NCI-H2196 treated with DMSO at 0.1 percent for 48 hours (cell line): Measurements from ENCODE around the gene CA5A.
"Not testable (repeated sequence)": the region's sequence is repeated elsewhere in the genome, so short reads cannot be mapped to it uniquely, and the experiment has no call there.

Experiments used
- DNase-seq: peaks from one replicate; lab custom pipeline; 2025; ENCODE audit not compliant: unreplicated experiment; lab: John Stamatoyannopoulos, UW

Gene CA5A

DNA sequence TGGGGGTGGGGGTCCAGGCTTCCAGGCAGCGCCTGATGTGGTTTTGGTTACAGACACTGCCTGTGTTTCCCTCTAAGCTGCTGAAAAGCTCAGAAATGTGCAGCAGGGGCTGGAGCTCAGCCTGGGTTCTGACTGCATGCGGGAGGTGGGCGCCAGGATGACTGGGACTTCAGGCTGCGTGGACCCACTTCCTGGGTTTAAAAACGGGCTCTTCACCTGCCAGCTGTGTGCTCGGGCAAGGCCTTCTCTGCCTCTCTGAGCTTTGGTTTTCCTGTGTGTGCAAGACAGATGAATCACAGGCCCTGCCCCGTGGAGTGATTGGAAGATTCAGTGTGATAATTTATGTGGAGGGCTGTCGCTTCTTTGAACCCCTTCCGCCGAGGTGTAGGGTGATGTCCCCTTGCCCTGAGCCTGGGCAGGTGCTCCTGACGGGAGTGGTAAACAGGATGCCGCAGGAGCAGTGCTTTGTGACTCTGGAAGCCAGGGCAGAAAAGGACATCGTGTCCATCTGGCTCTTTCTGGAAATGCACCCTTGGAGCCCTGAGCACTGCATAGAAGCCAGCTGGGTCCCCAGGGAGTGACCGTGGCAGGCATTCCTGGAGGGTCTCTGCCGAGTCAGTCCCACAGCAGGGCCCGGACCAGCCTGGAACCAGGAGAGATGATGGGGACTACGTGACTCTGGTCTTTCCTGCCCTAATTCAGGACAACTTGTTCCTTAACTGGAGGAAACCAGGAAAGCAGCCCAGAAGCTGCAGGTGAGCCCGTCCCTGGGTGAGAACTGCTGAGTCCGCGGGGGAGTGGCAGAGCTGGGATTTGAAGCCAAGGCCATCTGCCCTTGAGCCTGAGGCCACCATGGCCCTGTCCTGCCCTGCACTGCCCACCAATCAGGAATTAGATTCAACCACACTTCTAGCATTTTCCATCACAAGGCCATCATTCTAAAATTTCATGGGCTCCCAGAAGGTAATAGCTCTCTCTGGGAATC, 38.5 kb downstream of the CA5A start:
- no peak for DNase-seq

DNA sequence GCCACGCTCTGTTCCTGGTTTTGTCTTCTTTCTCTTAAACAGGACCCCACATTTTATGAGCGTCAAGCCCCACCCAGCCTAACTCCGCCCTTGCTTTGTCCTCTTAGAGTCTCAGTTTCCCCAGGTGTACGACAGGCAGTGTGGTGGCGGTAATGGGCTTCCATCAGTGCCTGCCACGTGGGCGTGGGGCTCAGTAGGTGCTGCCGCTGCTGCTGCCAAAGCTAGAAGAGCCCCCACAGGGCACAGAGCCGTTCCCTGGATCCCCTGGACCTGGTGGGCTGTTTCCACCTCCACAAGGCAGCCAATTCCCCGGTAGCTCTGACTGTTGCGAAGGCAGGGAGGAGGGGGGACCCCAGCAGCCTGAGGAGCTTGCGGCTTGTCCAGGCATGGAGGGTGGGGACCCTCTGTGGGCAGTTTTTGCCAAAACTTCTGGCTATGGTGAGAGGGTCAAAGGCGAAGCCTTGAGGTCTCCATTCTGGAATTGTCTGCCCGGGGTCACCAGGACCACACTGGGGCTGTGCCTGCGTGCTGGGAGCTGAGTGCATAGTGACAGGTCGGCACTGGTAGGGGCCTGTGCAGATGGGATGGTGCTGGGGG, 39.3 kb downstream of the CA5A start:
- not testable (repeated sequence) for DNase-seq

DNA sequence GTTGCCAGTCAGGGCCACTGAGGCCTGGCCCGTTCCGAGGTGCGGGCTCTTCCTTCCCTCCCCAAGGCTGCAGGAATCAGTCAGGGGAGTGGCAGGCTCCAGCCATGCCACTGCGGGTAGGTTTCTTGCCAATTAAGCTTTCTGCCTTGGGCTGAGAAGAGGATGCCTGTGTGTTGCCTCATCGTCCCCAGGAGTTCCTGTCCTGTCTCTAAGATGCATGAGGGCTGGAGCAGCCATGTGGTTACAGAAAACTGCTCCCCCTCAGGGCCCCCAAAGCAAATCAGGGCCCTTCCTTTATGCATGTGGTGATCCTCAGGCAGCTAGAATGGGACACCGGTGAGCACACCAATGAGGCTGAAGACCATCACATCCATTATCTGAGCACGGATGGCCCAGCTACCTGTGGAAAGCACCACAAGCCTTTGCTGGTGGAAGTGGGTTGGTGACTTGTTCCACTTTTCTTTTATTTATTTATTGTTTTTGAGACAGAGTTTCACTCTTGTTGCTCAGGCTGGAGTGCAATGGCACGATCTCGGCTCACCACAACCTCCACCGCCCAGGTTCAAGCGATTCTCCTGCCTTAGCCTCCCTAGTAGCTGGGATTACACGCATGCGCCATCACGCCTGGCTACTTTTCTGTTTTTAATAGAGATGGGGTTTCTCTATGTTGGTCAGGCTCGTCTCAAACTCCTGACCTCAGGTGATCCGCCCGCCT, 40.0 kb downstream of the CA5A start:
- DNase-seq = not testable (repeated sequence)

DNA sequence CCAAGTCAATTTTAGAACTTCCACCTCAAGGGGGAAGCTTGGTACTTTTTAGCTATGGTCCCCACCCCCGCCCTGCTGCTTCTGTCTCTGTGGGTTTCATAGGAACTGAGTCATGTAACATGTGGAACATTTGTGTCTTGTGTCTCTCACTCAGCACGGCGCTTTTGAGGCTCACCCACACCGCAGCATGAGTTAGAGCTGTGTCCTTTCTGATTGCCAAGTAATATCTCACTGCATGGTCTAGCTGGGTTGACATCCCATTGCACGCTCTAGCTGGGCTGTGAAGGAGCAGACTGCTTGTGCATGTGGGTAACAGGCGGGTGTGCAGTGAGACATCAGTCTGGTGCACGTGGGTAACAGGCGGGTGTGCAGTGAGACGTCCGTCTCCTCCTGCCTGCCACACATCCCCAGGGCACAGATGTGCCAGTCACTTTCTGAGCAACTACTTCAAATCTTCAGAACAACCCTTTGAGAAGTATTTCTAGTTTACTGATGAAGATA, 40.6 kb downstream of the CA5A start:
- DNase-seq = no peak

DNA sequence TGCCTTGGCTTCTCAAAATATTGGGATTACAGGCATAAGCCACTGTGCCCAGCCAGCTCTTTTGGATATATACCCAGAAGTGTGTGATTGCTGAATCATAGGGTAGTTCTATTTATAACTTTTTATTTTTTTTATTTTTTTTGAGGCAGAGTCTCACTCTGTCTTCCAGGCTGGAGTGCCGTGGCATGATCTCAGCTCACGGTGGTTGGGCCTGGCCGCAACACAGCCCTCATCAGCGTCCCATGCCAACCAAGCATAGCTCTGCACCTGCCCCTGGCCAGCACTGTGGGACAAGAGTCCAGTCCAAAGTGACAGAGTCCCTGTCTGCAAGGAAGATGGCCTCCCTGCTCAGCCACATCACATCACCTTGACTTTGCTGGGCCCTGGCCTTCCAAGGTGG, 42.3 kb downstream of the CA5A start:
- not testable (repeated sequence) for DNase-seq

DNA sequence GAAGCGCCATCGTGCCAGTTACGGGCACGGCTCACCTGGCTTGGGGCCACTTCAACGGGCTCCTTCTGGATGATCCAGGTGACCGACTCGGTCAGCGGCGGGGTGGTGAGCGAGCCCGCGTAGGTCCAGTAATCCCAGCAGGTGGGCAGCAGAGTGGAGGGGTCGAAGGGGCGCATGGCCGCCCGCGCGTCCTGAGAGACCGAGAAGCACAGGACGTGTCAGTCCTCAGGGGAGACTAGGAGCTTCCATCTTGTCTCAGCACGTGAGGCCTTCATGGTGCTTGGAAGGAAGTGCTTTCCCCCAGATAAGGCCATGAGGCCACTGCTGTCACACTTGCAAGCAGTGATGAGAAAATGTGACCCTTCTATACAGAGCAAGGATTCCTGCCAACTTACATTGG, 44.6 kb downstream of the CA5A start:
- DNase-seq = no peak

DNA sequence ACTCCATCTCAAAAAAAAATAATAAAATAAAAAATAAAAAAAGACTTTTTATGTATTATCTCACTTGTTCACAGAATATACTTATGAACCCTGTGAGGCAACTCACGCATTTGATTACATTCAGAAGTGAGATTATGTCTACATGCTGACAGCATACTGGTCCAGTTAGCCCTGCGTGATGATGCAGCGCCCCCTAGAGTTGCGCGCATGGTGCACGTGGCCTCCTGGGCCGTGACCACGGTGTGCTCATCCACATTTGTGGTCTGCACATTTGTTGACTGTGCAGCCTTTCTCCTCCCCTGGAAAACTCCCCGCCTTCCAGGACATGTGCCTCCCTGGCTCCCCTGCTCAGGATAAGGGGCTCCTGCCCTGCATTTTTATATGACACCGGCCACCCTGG, 46.6 kb downstream of the CA5A start:
- DNase-seq = not testable (repeated sequence)

DNA sequence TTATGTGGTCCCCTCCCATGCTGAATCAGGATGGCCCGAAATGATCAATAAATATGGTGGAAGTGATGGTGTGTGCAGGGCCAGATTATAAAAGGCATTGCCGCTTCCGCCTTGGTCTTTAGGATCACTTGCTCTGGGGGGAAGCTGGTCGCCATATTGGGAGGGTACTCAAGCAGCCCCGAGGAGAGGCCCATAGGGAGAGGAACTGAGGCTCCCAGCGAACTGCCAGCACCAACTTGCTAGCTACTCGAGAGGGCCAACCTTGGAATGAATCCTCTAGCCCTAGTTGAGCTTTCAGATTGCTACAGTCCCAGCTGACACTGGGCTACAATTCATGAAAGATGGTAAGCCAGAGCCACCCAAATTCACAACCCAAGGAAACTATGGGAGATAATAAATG, 48.0 kb downstream of the CA5A start:
- not testable (repeated sequence) for DNase-seq

DNA sequence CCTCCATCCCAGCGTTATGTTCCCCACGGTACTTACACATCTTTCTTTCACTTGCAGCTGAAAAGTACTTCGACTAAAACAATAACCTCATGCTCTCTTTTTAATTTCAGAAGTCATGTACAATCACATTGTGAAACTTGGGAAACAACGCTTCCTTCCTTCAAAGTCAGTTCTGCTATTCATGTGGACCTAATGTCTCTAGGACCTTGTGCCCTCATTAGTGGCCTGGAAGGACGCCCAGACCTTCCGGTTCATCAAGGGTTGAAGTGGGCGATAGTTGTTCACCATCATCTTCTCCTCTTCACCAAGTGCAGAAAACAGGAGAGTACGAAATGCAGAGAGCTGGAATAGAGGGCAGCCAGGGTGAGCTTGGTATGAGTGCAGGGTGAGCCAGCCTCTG, 48.4 kb downstream of the CA5A start:
- not testable (repeated sequence) for DNase-seq

DNA sequence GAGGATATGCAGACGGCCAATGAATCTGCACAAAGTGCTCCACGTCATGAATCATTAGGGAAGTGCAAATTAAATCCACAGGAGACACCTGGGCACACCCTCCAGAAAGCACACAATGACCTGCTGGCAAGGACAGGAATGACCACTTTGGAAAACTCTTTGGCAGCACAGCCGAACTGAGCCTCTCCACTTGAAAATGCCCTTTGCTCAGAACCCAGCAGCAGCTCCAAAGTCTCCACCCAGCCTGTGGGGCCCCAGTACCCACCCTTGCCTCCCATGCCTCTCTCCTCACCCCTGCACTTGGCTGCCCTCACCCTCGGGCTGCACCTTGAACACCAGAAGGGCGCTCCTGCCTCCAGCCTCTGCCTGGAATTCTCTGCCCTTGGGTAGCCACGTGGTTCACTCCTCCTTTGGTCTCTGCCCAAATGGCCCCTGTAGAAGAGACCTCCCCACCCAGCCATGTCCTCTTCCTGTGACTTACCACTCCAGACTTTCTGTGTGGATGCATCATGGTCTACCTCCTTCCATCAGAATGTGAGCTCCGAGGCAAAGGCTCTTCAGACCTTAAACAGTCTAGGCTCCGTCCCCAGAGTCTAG, 50.9 kb downstream of the CA5A start:
- DNase-seq = not testable (repeated sequence)

DNA sequence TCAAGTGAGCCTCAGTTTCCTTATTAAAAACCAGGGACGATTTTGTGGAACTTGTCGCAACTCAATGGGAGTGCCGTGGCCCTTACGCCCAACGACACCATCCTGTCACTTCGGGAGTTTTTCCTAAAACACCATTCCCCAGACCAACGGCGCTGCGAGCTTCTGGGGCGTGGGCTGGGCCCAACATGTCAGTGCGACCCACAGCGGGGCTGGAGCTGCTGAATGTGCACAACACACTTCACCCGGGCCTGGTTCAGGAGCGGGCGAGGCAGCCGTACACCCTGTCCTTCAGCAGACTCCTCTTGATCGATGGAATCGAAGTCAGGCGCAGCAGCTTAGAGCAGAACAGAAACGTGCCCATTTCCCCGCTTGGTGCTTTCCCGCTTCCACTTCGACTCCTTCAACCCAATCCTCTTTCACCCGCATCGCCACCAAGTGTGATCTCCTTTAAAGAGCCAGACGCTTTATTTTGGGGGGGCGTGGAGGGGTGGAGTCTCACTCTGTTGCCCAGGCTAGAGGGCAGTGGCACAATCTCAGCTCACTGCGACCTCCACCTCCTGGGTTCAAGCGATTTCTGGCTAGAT, 53.8 kb downstream of the CA5A start:
- DNase-seq = no peak

DNA sequence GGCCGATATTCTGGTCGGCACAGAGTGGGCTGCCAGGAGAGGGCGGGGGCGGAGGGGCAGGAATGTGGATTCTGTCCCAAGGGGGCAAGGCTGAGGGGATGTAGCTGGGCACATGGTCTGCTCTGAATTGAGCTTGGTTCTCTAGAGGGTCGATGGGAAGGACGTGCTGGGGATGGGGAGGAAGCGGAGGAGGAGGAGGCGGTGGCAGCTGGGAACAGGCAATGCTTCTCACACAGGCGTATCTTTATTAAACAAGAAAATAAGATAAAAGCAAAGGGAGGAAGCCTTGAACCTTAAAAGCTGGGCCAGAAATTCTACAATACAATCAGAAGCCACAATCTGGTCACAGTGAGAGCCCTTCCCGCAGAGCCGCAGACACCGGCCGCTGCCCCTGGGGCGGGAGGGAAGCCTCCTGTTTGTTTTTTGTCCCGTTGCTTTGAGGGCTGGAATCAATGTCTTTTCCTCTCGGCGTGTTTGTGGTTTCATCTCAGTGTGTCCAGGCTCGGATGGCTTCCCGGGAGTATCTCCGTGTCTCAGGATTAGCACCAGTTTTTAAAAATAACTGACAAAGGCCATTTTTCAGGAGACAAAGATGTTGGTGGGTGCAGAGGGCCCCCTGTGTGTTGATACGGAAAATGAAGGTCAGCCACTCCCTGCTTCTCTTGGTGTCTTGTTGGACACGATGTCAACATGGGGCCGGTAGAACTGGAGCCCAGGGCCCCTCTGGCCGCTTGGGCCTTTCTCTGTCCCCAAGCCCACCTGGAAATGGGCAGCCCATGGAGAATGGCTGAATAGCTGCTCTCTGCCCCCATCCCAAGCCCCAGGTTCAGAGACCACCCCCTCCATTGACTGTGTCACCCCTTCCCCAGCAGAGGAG, 54.8 kb downstream of the CA5A start:
- no peak for DNase-seq

DNA sequence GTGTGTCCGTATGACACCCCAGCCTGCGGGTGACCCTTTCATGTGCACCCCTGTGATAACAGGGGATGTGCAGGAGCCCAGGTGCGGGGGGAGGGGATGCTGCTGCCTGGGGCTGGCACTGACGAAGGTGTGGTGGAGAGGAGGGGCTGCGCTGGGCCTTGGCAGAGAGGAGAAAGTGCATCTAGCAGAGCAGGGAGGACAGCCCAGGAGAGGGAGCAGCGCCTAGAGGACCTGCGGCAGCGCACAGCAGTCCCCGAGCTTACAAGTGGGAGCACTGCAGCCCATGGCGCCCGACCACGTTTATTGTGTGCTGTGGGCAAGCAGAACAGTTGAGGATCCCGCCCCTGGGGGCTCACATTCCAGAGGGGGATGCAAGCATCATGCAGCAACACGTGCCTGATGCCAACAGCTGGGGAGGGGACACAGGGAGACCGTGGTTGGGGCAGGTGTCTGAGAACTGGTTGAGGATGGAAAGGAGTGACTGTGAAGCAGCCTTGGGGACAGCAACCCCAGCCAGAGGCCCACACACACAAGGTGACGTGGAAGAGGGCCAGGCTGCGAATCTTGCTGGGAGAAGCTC, 56.1 kb downstream of the CA5A start:
- no peak for DNase-seq

DNA sequence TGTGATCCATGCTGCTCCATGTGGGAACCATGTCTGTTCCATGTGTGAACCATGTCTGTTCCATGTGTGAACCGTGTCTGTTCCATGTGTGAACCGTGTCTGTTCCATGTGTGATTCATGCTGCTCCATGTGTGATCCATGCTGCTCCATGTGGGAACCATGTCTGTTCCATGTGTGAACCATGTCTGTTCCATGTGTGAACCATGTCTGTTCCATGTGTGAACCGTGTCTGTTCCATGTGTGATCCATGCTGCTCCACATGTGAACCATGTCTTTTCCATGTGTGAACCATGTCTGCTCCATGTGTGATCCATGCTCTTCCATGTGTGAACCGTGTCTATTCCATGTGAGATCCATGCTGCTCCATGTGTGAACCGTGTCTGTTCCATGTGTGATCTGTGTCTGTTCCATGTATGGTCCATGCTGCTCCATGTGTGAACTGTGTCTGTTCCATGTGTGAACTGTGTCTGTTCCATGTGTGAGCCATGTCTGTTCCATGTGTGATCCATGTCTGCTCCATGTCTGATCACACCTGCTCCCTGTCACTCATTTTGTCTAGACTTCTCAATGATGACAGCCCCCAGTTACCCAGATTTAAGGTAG, 56.8 kb downstream of the CA5A start:
- not testable (repeated sequence) for DNase-seq

DNA sequence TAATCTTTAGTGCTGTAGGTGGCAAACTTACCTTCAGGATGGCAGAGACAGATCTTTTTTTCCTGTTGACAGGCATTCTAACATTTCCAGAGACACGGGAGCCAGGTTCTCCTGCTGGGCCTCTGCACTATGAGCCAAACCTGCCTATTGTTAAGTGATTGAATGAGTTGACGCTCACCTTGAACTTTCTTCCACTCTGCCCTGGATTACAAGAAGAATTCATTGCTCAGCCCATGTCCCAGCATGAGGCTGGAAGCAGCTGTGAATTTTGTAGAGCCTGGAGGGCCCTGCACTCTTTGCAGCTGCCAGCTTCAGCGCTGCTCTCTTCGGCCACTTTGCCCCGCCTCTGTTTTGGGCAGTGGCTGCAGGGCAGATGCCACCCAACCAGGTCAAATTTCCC, 57.6 kb downstream of the CA5A start:
- DNase-seq = no peak

DNA sequence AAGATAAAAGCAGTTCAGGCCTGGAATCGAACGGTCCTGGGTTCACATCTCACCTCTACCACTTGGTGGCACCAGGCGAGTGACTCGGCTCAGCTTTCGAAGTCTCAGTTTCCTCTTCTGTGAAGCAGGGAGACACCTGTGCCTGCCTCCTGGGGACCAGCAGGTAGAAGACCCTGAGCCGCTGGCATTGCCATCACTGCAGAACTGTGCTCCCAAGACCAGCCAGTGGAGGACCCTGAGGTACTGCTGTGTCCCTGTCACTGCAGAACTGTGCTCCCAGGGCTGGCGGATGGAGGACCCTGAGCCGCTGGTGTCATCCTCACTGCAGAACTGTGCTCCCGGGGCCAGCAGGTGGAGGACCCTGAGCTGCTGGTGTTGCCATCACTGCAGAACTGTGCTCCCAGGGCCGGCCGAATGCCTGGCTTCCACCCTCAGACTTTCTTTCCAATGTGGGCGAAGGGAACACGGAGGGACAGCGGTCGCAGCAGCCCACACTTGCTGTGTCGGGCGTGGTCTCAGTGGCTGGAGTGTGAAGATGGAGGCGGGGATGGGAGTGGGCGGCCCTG, 58.3 kb downstream of the CA5A start:
- DNase-seq = no peak

DNA sequence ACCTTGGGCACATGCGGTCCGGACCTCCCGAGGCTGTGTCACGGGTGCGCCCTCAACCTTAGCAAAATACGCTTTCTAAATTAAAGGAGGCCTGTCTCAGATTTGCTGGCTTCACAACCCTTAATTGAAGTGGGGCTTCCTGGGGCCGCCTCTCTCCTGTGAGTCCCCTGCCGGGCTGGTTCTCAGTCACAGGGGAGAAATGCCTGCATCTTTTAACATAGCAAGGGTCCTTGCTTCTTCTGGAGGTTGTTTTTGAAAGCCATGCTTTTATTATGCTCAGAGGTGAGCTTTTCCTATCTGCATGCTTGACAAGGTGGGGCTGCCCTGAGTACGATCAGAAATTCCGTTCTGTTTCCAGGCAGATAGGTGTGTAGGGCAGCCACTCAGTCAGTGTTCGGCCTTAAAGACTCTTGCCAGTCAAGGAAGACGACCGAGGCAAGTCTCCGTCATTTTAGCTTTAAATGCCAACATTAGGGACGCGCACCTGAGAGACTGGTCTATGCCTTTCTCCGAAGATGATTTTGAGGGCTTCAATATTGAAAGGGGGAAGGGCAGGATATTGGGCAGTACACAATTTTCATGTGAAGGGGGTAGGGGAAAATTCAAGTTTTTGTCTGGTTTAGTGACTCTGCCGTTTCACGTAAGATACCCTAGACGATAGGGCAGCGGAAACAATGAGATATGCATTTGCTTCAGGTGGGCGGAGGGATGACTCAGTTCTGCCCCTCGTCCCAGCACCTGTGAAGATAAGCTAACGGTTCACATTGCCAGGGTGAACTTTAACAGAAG, 61.5 kb downstream of the CA5A start:
- DNase-seq = no peak
